HEK293 (cell line): ENCODE data around the gene GLTPD2.

Experiments
- ZNF707 ChIP-seq: fragments of 450-650 bp; formaldehyde crosslinking; IDR thresholded peaks from 2 replicates; pipeline ENCODE4 v1.5.1; 2016; ENCODE audit warnings: missing biosample characterization, missing genetic modification characterization
- TF ChIP-seq, protein P1 (sequence below): fragments of 450-650 bp; formaldehyde crosslinking; IDR thresholded peaks from 2 replicates; pipeline ENCODE4; 2016; ENCODE audit warnings: missing biosample characterization, missing genetic modification characterization
- TF ChIP-seq, protein P2 (sequence below): fragments of 450-650 bp; formaldehyde crosslinking; IDR thresholded peaks from 2 replicates; pipeline ENCODE4 v1.5.1; 2016; ENCODE audit warnings: missing biosample characterization, missing genetic modification characterization

DNA sequence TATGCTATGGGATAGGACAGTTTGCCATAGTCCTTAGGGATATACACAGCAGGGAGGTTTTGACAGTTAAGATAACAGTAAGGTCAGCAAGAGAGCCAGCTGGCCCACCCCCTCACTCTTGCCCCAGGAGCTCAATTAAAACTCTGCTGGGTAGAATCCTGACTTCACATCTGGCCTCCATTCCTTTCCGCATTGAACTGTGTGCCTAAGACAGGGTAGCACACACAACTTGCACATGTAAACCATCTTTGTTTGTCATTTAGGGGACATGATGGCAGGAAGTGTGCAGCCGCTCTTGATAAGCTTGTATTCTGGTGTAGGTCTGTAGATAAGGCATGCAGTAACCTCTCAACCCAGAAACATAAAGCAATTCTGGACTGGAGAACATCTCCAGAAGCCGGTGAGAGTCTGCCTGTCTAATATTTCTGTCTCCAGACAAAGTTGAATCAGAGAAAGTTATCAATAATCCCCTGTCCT lies 49.6 kb downstream of the GLTPD2 start:
- TF ChIP-seq, protein P1, sequence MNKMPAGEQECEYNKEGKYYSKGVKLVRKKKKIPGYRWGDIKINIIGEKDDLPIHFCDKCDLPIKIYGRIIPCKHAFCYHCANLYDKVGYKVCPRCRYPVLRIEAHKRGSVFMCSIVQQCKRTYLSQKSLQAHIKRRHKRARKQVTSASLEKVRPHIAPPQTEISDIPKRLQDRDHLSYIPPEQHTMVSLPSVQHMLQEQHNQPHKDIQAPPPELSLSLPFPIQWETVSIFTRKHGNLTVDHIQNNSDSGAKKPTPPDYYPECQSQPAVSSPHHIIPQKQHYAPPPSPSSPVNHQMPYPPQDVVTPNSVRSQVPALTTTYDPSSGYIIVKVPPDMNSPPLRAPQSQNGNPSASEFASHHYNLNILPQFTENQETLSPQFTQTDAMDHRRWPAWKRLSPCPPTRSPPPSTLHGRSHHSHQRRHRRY: no peak
- no peak for TF ChIP-seq ZNF707 (tag by site-specific recombination)
- TF ChIP-seq, protein P2, sequence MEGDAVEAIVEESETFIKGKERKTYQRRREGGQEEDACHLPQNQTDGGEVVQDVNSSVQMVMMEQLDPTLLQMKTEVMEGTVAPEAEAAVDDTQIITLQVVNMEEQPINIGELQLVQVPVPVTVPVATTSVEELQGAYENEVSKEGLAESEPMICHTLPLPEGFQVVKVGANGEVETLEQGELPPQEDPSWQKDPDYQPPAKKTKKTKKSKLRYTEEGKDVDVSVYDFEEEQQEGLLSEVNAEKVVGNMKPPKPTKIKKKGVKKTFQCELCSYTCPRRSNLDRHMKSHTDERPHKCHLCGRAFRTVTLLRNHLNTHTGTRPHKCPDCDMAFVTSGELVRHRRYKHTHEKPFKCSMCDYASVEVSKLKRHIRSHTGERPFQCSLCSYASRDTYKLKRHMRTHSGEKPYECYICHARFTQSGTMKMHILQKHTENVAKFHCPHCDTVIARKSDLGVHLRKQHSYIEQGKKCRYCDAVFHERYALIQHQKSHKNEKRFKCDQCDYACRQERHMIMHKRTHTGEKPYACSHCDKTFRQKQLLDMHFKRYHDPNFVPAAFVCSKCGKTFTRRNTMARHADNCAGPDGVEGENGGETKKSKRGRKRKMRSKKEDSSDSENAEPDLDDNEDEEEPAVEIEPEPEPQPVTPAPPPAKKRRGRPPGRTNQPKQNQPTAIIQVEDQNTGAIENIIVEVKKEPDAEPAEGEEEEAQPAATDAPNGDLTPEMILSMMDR (tag by site-specific recombination): no peak
